Measurements from ENCODE around the gene TRMT11.

- TF ChIP-seq EZH2 (optimal IDR thresholded peaks at IDR 0.05; ENCODE audit: low read depth, low read length) (no peak), EZH2phosphoT487 (IDR thresholded peaks at IDR 0.05; ENCODE audit: low read length) (no peak), CTCF (IDR thresholded peaks at IDR 0.05; ENCODE audit: low read length) (no peak)
Observed at GRCh38 chr6:126038234-126038633, 51.9 kb downstream of the TRMT11 start.
